Suppressor macrophage treated with lipopolysaccharide for 1 hour (primary cell): ENCODE results near the gene TIPIN.
A peak's percentile ranks its signal among the peaks of the same experiment; 100 is the strongest.
"Not testable (repeated sequence)": the region's sequence is repeated elsewhere in the genome, so short reads cannot be mapped to it uniquely, and the experiment has no call there.

Experiments used
- DNase-seq, 3 donors: peaks; one replicate each; pipeline ENCODE4 v3.0.0-alpha.2; 2020 to 2022

TIPIN gene, protein sequence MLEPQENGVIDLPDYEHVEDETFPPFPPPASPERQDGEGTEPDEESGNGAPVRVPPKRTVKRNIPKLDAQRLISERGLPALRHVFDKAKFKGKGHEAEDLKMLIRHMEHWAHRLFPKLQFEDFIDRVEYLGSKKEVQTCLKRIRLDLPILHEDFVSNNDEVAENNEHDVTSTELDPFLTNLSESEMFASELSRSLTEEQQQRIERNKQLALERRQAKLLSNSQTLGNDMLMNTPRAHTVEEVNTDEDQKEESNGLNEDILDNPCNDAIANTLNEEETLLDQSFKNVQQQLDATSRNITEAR

DNA sequence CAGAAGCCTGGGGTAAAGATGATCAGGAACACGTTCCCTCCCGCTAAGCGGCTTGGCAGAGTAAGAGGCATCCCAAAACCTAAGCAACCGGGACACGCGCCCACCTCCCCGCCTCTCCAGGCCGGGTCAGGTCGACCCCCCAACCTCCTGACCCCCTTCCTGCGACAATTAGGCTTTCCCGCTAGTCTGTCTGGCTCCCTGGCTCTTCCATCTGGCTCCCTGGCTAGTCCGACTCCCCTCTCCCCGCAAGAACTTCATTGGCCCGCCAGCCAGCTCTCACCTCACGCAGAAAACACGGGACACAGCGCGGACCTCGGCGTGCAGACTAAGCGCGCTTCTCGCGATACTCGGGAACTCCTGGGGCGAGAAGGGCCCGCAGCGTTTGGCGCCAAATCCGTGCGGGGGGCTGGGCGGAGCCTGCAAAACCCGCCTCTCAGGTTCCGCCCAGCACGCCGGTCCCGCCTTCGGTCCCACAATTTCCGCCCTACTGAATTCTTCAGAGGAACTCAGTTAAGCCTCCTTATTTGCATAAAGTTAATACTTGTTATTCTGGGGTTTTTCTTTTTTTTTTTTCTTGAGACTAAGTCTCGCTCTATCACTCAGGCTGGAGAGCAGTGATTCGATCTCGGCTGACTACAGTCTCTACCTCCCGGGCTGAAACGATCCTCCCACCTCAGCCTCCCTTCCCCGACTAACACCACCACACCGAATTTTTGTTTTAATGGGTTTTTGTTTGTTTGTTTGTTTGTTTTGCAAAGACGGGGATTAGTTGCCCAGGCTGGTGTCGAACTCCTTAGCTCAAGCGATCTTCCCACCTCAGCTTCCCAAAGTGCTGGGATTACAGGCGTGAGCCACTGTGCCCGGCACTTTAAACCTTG lies at the start of gene TIPIN:
Gene TIPIN (minus strand): TSS at position 327 of the 878 bp plus-strand sequence. CDS start 3,738 bp downstream, outside the sequence.
- DNase-seq, result peak; percentile 99

DNA sequence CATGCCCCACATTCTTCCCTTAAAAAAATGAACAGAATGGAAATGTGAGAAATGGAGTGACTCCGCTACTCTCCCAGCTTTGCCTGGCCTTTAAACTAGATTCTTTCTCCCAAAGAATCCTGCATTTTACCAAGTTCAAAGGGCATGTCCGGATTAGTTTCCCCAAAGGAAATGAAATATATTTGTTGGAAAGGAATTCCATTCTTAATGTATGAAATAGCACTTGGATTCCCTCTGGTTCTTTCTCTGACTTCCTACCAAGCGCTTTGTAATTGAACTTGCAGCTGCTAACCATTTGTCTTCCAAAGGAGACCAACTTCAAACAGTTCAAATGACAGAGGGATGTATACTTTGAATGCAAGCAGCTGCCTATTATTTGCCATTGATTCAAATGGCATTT lies 49.1 kb upstream of the TIPIN start:
- no peak for DNase-seq

DNA sequence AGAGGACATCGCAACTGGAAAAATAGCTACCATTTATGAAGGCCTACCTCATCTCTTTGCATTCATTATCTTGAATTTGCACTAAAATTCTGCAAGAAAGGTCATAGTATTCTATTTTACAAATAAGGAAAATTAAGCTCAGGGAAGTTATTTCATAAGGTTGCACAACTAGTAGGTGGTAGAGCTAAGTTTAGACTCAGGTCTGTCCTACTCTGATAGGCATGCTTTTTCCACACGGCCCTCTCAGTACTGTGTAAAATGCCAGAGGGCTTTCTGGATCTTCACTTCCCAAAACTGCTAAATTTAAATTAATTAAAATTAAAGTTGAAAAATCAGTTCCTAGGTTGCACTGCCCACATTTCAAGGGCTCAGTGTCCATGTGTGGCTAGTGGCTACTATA lies 48.5 kb upstream of the TIPIN start:
- DNase-seq, result no peak

DNA sequence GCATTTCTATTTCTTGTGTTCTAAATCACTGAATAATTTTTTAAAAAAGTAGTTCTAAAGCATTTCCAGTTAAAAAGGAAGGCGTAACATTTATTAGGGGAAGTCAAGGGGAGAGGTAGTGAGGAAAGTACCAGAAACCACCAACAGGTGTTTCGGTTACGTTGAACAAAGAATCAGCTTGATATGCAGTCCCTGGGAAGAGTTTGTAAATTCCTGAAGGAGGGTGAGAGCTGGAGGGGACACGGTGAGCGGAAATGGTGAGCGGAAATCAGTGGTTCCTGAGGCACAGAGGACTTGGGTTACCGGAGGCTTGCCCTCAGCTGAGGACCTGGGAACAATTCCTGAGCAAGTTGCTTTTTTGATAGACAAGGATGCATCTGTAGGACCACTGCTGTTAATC lies 48.0 kb upstream of the TIPIN start:
- DNase-seq, result no peak

DNA sequence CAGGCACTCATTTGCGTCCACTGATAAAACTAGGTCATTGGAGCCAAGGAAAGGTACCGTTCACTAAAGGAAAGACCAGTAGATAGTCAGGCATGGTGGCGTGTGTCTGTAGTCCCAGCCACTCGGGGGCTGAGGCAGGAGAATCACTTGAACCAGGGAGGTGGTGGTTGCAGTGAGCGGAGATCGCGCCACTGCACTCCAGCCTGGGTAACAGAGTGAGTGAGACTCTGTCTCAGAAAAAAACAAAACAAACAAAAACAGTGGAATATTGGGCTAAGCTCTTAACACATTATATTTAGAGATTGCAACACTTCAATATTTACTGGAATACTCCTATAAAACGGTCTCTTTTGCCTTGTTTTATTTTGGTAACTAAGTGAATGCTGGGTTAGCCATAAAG lies 47.6 kb upstream of the TIPIN start:
- DNase-seq, result no peak

DNA sequence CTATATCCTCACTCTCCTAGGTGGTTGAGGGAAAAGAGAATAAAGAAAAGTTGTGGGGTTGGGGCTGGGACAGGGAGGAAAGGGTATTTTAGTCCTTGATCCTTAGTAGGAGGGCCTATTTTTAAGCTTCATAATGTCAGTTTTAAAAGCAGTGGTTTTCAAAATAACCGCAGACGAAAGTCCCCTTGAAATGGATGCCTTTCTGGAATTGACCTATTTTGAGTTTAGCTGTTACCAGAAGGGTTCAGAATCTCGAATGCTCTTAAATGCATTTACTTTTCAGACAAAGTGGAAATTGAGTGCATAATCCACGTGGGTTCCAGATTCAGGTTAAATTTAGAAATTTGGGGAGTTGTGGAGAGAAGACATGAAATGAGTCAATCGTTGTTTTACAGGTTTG lies 46.8 kb upstream of the TIPIN start:
- no peak for DNase-seq

DNA sequence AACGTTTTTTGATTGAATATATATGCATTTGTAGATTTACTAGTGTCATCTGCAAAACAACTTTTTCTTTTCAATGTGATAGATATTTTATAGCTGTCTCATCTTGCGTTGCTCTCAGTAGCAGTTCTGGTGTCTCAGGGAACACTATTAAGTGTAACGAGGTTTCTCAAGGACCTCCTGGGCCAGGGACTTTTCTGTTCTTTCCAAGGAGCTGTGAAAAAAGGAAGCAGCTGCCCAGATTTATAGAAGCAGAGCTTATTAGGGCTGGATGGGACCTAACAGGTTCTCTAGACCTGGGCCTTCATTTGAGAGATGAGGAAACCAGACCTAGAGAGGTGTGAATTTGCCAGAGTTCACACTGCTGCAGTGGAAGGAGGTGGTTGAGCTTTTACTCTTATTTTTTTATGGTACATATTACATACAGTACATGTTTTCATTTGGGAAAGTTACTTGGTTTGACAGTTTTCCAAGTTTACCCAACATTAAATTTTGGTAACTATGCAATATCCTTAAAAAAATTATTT lies 46.3 kb upstream of the TIPIN start:
- peak; percentile 58 to 65 (median 62) for DNase-seq

DNA sequence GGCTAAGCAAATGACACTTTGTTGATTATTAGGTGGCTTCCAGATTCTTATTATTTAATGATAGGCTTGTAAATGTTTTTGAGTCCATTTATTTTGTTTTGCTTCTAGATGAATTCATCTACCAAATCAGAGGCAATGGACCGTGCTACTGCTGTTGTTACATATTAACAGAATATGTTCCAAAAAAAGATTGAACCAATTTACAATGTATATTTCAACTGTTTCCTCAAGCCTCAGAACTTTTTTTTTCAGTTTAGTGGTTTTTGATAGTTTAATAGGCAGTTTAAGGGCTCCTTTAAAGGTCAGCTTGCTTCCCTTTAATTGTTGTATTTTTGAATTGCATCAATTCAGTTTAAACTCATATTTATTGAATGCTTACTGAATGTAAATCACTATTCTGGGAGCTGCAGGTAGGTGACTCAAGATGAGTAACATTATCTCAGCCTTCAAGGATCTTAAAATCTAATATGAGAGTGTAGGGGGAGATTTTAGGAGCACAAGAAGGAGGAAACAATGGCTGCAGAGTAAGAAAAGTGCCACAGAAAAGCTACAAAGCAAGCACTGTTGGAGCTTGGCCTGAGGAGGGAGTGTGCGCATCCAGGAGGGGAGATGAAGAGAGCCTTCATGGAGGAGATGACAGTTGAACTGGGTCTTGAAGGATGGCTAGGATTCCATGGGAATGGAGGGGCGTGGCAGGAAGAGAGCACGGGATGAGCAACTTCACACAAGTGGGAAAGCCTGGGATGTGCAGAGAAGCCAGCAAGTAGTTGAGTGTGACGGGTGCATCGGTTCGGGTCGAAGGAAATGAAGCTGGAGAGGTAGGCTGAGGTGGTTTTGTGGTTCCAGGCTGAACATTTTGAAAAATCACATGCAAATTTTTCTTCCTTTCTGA lies 44.9 kb upstream of the TIPIN start:
- no peak for DNase-seq

DNA sequence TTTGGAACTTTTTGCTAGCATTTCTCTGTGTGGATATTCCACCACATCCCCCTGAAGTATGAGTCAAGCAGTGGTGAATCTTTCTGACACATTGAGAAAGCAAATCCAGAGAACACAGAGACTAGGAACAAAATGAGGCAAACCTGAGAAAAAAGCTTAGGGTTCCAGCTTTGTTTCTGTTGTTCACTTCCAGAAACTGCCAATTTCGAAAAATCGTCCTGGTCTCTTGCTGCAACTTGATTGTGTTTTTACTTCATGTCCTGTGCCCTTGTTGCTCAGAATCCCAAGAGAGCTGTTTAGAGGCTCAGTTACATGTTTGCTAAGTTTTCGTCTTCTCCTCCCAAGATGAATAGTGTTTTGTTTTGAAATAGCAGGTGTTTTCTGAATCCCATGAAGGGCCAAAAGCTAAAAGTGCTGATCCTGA lies 43.9 kb upstream of the TIPIN start:
- DNase-seq, result peak; percentile 36 to 47 (median 41)

DNA sequence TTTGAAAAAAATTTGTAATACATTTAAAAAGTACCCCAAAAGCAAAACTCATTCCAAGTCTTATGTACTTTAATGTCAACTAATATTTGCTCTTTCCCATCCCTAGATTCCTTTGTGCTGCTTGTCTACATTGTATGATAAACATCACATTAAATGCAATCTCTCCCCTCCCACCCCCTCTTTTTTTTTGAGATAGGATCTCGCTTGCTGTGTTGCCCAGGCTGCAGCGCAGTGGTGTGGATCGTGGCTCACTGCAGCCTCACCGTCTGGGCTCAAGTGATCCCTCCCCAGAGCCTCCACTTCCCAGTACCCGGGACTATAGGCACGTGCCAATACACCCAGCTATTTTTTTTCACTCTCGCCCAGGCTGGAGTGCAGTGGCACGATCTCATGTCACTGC lies 42.8 kb upstream of the TIPIN start:
- DNase-seq, result no peak

DNA sequence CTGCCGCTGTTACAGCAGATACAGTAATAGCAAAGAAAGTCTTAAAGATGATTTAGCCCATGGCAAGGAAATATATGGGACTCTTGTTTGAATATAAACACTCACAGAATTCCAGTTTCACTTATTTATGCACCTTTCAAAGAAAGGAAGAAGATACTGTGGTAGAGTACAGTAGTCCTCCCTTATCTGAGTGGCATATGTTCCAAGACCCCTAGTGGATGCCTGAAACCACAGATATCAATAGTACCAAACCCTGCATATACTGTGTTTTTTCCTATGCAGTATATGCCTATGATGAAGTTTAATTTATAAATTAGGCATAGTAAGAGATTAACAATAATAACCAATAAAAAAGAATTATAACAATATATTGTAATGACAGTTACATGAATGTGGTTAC lies 38.4 kb upstream of the TIPIN start:
- DNase-seq, result no peak

DNA sequence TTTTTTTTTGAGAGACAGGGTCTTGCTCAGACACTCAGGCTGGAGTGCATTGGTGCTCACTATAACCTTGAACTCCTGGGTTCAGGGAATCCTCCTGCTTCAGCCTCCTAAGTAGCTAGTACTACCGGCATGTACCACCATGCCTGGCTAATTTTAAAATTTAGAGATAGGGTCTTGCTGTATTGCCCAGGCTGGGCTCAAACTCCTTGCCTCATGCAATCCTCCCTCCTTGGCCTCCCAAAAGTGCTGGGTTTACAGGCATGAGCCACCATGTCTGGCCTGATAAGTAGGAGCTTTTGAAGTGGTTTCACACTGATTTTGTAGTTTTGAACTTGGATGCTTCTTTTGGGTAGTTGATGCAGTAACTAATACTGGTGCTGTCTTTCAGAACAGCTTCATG lies 38.0 kb upstream of the TIPIN start:
- DNase-seq, result no peak

DNA sequence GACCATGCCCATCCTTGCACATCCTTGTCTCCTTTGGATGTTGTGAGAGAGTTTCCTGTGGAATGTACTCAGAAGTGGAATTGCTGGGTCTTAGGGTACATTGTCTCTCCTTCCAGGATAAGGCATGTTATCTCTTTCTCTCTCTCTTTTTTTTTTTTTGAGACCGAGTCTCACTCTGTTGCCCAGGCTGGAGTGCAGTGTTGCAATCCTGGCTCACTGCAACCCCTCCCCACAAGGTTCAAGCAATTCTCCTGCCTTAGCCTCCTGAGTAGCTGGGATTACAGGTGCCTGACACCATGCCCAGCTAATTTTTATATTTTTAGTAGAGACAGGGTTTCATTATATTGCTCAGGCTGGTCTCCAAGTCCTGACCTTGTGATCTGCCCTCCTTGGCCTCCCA lies 36.6 kb upstream of the TIPIN start:
- DNase-seq, result not testable (repeated sequence)

DNA sequence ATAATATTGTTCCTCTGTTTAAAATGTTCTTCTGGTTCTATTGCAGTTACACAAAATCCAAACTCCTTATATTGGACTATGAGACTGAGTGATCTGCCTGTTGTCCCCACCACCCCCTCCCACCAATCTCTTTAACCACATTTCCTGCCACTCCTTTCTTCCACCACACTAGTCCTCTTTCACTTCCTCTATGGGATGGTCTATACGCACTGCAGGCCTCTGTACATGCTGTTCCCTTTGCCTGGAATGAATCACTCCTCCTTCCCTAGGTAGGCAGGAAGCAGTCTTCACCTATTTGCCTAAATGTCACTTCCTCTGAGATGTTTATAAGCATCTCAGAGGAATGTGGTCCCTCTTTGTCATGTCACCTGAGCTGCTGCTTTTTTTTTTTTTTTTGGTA lies 34.2 kb upstream of the TIPIN start:
- peak; percentile 59 to 67 (median 66) for DNase-seq

DNA sequence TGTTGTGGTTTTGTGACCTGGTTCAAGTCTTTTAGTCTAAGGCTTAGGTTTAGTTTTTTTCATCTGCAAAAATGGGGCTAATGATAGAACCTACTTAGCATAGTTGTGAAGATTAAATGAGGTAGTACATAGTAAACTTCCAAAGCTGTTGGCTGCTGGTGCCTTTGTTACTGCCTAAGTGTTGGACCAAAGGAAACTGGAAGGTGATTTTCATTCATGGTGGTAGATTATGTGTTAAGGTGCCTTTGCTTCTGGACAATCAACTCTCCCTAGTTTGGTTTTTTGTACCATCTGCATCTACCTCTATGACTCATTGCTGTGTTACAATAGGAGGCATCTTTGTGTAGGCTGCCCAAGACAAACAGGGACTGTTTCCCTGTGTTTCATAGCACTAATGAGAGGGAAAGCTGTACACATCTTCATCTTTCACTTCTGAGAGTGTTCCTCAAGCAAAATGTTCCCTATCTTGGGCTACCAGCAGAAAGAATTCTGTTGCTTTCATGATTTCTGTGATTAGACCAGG lies 33.4 kb upstream of the TIPIN start:
- DNase-seq, result peak in 2 of 3 donors; percentile 31 to 41

DNA sequence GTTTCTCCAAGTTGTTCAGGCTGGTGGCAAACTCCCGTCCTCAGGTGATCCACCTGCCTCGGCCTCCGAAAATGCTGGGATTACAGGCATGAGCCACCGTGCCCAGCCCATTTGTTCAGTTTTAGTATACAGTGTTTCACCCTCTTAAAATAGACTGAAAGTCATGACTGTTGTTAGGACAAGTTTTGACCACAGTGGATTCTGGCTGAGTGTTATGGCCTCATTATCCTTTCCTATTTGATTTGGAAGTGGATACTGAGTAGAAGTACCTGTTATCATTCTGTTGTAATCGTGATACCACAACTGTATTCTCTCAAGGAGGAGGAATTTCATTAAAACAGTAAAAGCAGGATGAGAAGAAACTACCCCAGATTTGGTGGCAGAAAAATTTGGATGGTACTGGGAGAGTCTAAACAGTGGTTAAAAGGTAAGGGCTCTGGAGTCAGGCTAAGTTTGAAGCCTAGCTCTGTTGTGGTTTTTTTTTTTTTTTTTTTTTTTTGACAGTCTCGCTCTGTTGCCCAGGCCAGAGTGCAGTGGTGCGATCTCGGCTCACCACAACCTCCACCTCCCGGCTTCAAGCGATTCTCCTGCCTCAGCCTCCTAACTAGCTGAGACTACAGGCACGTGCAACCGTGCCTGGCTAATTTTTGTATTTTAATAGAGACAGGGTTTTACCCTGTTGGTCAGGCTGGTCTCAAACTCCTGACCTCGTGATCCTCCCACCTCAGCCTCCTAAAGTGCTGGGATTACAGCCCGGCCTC lies 32.8 kb upstream of the TIPIN start:
- no peak for DNase-seq

DNA sequence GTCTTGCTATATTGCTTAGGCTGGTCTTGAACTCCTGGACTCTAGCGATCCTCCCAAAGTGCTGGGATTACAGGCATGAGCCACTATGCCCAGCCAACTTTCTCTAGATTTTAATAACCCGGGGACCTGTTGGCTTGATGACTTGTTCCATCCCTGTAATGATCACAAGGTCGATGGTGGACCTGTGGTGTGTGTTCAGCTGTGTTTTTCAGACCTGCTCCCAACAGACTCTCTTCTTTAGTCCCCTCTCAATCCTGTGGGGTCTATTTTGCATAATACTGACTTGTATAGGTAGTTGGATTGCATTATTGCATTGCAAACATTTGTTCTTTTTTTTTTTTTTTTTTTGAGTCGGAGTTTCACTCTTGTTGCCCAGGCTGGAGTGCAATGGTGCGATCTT lies 32.1 kb upstream of the TIPIN start:
- no peak for DNase-seq

DNA sequence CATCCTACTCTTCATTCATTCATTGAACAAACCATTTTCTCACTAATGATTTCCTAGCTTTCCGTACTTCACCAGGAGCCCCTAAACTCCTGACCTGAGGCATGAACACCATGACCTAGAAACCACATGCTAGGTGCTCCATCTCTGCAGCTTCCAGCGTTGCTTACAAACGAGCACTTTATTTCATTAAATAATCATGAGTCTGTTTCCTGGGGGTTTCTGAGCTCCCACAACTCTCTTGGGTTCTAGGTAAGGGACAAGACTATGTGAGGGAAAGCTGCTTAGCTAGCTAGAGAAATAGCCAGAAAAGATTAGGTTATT lies 31.5 kb upstream of the TIPIN start:
- no peak for DNase-seq

DNA sequence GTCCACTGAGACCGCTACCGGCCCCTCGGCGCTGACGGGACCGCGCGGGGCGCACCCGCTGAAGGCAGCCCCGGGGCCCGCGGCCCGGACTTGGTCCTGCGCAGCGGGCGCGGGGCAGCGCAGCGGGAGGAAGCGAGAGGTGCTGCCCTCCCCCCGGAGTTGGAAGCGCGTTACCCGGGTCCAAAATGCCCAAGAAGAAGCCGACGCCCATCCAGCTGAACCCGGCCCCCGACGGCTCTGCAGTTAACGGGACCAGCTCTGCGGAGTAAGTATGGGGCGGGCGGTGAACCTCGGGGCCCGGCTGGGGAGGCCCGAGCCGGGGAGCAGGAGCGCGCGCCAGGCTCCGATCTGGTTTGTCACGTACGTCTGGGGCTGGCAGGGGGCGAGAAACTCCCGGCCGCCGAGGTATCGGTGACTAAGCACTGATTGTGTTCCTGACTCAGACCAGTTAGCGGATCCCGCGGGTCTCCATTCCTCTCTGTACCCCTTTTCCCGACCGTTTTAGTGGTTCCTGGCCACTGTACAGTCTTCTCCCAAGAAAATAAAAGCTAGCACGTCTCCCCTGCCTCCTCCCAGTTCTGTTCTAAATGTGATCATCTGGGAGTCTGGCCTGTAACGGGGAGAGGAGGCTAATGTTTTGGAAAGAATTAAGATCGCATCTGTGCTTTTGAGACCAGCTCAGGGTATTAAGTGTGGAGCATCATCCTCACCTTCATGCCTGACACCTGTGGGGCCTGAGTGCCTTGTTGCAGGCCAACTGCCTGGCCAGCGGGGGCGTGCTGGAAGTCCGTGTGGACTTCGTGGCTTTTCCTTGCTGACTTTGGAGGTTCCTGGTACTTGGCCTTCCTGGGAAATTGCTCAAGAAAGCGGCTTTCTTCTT lies 30.9 kb upstream of the TIPIN start:
- DNase-seq, result peak; percentile 81 to 90 (median 85)

DNA sequence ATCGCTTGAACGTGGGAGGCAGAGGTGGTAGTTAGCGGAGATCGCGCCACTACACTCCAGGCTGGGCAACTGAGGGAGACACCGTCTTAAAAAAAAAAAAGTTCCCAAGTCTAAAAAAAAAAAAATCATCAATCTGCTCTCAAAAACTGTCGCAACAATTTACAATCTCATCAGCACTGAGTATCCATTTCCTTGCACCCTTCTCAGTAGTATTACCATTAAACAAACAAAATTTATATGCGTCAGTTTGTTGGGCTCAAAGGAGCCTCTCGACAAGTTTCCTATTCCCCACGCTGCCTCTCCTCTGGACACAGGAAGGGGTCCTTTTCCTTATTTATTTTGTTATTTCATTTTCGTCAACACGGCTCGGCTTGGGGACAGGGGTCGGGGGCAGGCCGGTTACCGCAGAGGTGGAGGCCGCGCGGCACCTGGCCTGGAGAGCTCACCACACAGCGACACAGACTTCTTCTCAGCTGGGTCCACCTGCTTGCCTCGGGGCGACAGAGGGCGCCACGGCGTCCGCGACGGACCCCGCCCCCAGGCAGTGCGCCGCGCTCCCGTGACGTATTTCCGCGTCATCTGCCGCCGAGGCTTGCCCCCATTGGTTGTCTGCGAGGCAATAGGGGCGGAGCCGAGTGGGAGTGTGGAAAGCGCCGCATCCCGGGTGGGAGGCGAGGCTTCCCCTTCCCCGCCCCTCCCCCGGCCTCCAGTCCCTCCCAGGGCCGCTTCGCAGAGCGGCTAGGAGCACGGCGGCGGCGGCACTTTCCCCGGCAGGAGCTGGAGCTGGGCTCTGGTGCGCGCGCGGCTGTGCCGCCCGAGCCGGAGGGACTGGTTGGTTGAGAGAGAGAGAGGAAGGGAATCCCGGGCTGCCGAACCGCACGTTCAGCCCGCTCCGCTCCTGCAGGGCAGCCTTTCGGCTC lies 30.0 kb upstream of the TIPIN start, which contains the start of gene MAP2K1:
Gene MAP2K1 (plus strand): TSS at position 709 of the 920 bp plus-strand sequence. CDS start 436 bp downstream, outside the sequence.
- peak; percentile 99 for DNase-seq
